ENCODE data around the gene CYYR1.

CYYR1 gene

GRCh38 chr21:26448751-26449150 lies 124.3 kb downstream of the CYYR1 start:
- no peaks in the 10 kb centered on the region for H3K27me3 Mint-ChIP-seq
- H3K27ac Mint-ChIP-seq: no peak overlapping the region
- H3K4me1 Mint-ChIP-seq: no peaks in the 10 kb centered on the region
- H3K4me3 Mint-ChIP-seq: no peak overlapping the region
- no peak for DNase-seq
- H3K9me3 Mint-ChIP-seq: no peaks in the 10 kb centered on the region
- CTCF ChIA-PET: no interaction called here
- no peaks in the 10 kb centered on the region for H3K36me3 Mint-ChIP-seq

- no peaks in the 10 kb centered on the region for H3K36me3 Mint-ChIP-seq
- H3K9me3 Mint-ChIP-seq: no peaks in the 10 kb centered on the region
- H3K4me1 Mint-ChIP-seq: no peaks in the 10 kb centered on the region
- no peak for DNase-seq
- H3K27ac Mint-ChIP-seq: no peak overlapping the region
- H3K4me3 Mint-ChIP-seq: no peak overlapping the region
- CTCF ChIA-PET: no interaction called here
- H3K27me3 Mint-ChIP-seq: no peaks in the 10 kb centered on the region
Measured at GRCh38 chr21:26447932-26448475, 125.1 kb downstream of the CYYR1 start.

- no peak overlapping the region for H3K27ac Mint-ChIP-seq
- H3K4me3 Mint-ChIP-seq: no peak overlapping the region
- no peaks in the 10 kb centered on the region for H3K27me3 Mint-ChIP-seq
- no peaks in the 10 kb centered on the region for H3K36me3 Mint-ChIP-seq
- CTCF ChIA-PET: no interaction called here
- no peaks in the 10 kb centered on the region for H3K4me1 Mint-ChIP-seq
- no peak for DNase-seq
- H3K9me3 Mint-ChIP-seq: no peaks in the 10 kb centered on the region
Measured at GRCh38 chr21:26445440-26445839, 127.6 kb downstream of the CYYR1 start.

- Mint-ChIP-seq H3K4me3 (no peak overlapping the region), H3K9me3 (no peaks in the 10 kb centered on the region), H3K36me3 (no peaks in the 10 kb centered on the region), H3K27ac (no peak overlapping the region), H3K4me1 (no peaks in the 10 kb centered on the region), H3K27me3 (no peaks in the 10 kb centered on the region)
- CTCF ChIA-PET: no interaction called here
- DNase-seq: no peak
Measured at GRCh38 chr21:26444646-26445045, 128.4 kb downstream of the CYYR1 start.

GRCh38 chr21:26443867-26444266 lies 129.2 kb downstream of the CYYR1 start:
- no peak for DNase-seq
- Mint-ChIP-seq H3K4me1 (no peaks in the 10 kb centered on the region), H3K4me3 (no peak overlapping the region), H3K9me3 (no peaks in the 10 kb centered on the region), H3K27me3 (no peaks in the 10 kb centered on the region), H3K27ac (no peak overlapping the region), H3K36me3 (no peaks in the 10 kb centered on the region)
- CTCF ChIA-PET: no interaction called here

GRCh38 chr21:26443291-26443690 lies 129.8 kb downstream of the CYYR1 start:
- CTCF ChIA-PET: no interaction called here
- Mint-ChIP-seq H3K36me3 (no peaks in the 10 kb centered on the region), H3K27me3 (no peaks in the 10 kb centered on the region), H3K27ac (no peak overlapping the region), H3K9me3 (no peaks in the 10 kb centered on the region), H3K4me1 (no peaks in the 10 kb centered on the region), H3K4me3 (no peak overlapping the region)
- DNase-seq: no peak

GRCh38 chr21:26441149-26441548 lies 131.9 kb downstream of the CYYR1 start:
- H3K9me3 Mint-ChIP-seq: no peaks in the 10 kb centered on the region
- H3K4me3 Mint-ChIP-seq: no peak overlapping the region
- CTCF ChIA-PET: no interaction called here
- no peaks in the 10 kb centered on the region for H3K27me3 Mint-ChIP-seq
- no peaks in the 10 kb centered on the region for H3K36me3 Mint-ChIP-seq
- no peak for DNase-seq
- H3K4me1 Mint-ChIP-seq: no peaks in the 10 kb centered on the region
- no peak overlapping the region for H3K27ac Mint-ChIP-seq

GRCh38 chr21:26438976-26439375 lies 134.1 kb downstream of the CYYR1 start:
- Mint-ChIP-seq H3K27ac (no peak overlapping the region), H3K27me3 (no peaks in the 10 kb centered on the region), H3K4me1 (no peaks in the 10 kb centered on the region), H3K9me3 (no peaks in the 10 kb centered on the region), H3K4me3 (no peak overlapping the region), H3K36me3 (no peaks in the 10 kb centered on the region)
- CTCF ChIA-PET: no interaction called here
- DNase-seq: no peak

- no peak for DNase-seq
- no peaks in the 10 kb centered on the region for H3K4me1 Mint-ChIP-seq
- no peaks in the 10 kb centered on the region for H3K36me3 Mint-ChIP-seq
- CTCF ChIA-PET: interaction anchor here (0.6 kb wide), 1 partner anchor 343 kb away, joined by 3 read pairs; no protein-coding TSS in a partner anchor
- H3K4me3 Mint-ChIP-seq: no peak overlapping the region
- H3K27ac Mint-ChIP-seq: no peak overlapping the region
- no peaks in the 10 kb centered on the region for H3K9me3 Mint-ChIP-seq
- no peaks in the 10 kb centered on the region for H3K27me3 Mint-ChIP-seq
Measured at GRCh38 chr21:26437326-26438009, 135.6 kb downstream of the CYYR1 start.

GRCh38 chr21:26433386-26433785 lies 139.7 kb downstream of the CYYR1 start:
- Mint-ChIP-seq H3K27me3 (no peaks in the 10 kb centered on the region), H3K36me3 (no peaks in the 10 kb centered on the region), H3K27ac (no peak overlapping the region), H3K9me3 (no peaks in the 10 kb centered on the region), H3K4me1 (no peaks in the 10 kb centered on the region), H3K4me3 (no peak overlapping the region)
- DNase-seq: no peak
- CTCF ChIA-PET: no interaction called here

- Mint-ChIP-seq H3K4me3 (no peak overlapping the region), H3K9me3 (no peaks in the 10 kb centered on the region), H3K4me1 (no peaks in the 10 kb centered on the region), H3K27me3 (no peaks in the 10 kb centered on the region), H3K27ac (no peak overlapping the region), H3K36me3 (no peaks in the 10 kb centered on the region)
- CTCF ChIA-PET: no interaction called here
- DNase-seq: no peak
Measured at GRCh38 chr21:26432410-26432809, 140.7 kb downstream of the CYYR1 start.

- no peak overlapping the region for H3K4me3 Mint-ChIP-seq
- H3K27ac Mint-ChIP-seq: no peak overlapping the region
- no peaks in the 10 kb centered on the region for H3K9me3 Mint-ChIP-seq
- no peaks in the 10 kb centered on the region for H3K27me3 Mint-ChIP-seq
- CTCF ChIA-PET: no interaction called here
- no peaks in the 10 kb centered on the region for H3K36me3 Mint-ChIP-seq
- H3K4me1 Mint-ChIP-seq: no peaks in the 10 kb centered on the region
- no peak for DNase-seq
Measured at GRCh38 chr21:26425576-26425975, 147.5 kb downstream of the CYYR1 start.

GRCh38 chr21:26423511-26423910 lies 149.6 kb downstream of the CYYR1 start:
- no peak overlapping the region for H3K4me3 Mint-ChIP-seq
- H3K9me3 Mint-ChIP-seq: no peaks in the 10 kb centered on the region

GRCh38 chr21:26422706-26423105 lies 150.4 kb downstream of the CYYR1 start:
- no peak overlapping the region for H3K27ac Mint-ChIP-seq
- H3K4me1 Mint-ChIP-seq: no peaks in the 10 kb centered on the region
- no peak for DNase-seq
- H3K27me3 Mint-ChIP-seq: no peaks in the 10 kb centered on the region
- no peaks in the 10 kb centered on the region for H3K9me3 Mint-ChIP-seq
- CTCF ChIA-PET: no interaction called here
- H3K36me3 Mint-ChIP-seq: no peaks in the 10 kb centered on the region
- no peak overlapping the region for H3K4me3 Mint-ChIP-seq

More at GRCh38 chr21:26423511-26423910, 149.6 kb downstream of the CYYR1 start:
- no peak for DNase-seq
- Mint-ChIP-seq H3K27ac (no peak overlapping the region), H3K4me1 (no peaks in the 10 kb centered on the region), H3K36me3 (no peaks in the 10 kb centered on the region), H3K27me3 (no peaks in the 10 kb centered on the region)
- CTCF ChIA-PET: no interaction called here

GRCh38 chr21:26422138-26422537 lies 150.9 kb downstream of the CYYR1 start:
- H3K27me3 Mint-ChIP-seq: no peaks in the 10 kb centered on the region

More at GRCh38 chr21:26422138-26422537, 150.9 kb downstream of the CYYR1 start:
- H3K4me1 Mint-ChIP-seq: no peaks in the 10 kb centered on the region
- no peaks in the 10 kb centered on the region for H3K9me3 Mint-ChIP-seq
- H3K36me3 Mint-ChIP-seq: no peaks in the 10 kb centered on the region
- CTCF ChIA-PET: no interaction called here
- DNase-seq: no peak
- no peak overlapping the region for H3K27ac Mint-ChIP-seq
- H3K4me3 Mint-ChIP-seq: no peak overlapping the region

All from activated naive CD4-positive, alpha-beta T cell treated with anti-CD3 and anti-CD28 coated beads, Interleukin-2, amount 10 ng/mL, durations not matched to agents 7 days and 5 days (primary cell).